ENCODE data around the gene LRRK1. TPM values are rescaled to one million over a fixed set of nuclear protein-coding genes. Genes with fewer than 3 reads are reported as not detected.

The LRRK1 gene
- polyA plus RNA-seq, 1 of the 3 experiments (the other 2 are of a cell fraction), result 6.9 TPM

GRCh38 chr15:100909565-100909964 lies 9.6 kb upstream of the LRRK1 start:
- Histone ChIP-seq H3K4me3 (ENCODE audit: low read depth in 2 of 2, low read length in 1 of 2) (no peak overlapping the region), H3K9me2 (no peaks in the 10 kb centered on the region), H3K27me3 (ENCODE audit: insufficient read depth) (no peaks in the 10 kb centered on the region), H3K9ac (no peak overlapping the region), H2AFZ (ENCODE audit: low read depth) (no peak overlapping the region), H3K79me2 (ENCODE audit: insufficient read depth) (no peaks in the 10 kb centered on the region), H3K27ac (ENCODE audit: low read depth in 2 of 2, low read length in 1 of 2) (no peak overlapping the region), H3K9me3 (peaks cover 5% of the 10 kb centered on the region), H3K4me2 (no peak overlapping the region), H4K20me1 (ENCODE audit: insufficient read depth) (no peaks in the 10 kb centered on the region), H3F3A (replicated peaks; ENCODE audit: insufficient read depth) (no peaks in the 10 kb centered on the region), H3K4me1 (ENCODE audit: control insufficient read depth in 1 of 2, insufficient read depth in 2 of 2, low read depth in 1 of 2, low read length in 1 of 2) (peaks cover 0 to 2% of the 10 kb centered on the region in 2 experiments; a peak in 1 of 4 replicates), H3K36me3 (replicated peaks in 1 of 2; ENCODE audit: control insufficient read depth in 1 of 2, insufficient read depth in 2 of 2, low read length in 1 of 2) (peaks cover 2 to 6% of the 10 kb centered on the region in 2 experiments)
- no peak for DNase-seq
- POLR2A ChIA-PET, result no interaction called here
- TF ChIP-seq MXI1 (IDR thresholded peaks at IDR 0.05; ENCODE audit: low read depth, low read length), result no peak
- no peak for TF ChIP-seq PBX3 (IDR thresholded peaks at IDR 0.05)
- no peak for TF ChIP-seq RXRA (IDR thresholded peaks at IDR 0.05; ENCODE audit: borderline replicate concordance, low read depth)
- no peak for TF ChIP-seq NFIC (IDR thresholded peaks at IDR 0.05; ENCODE audit: borderline replicate concordance)
- TF ChIP-seq, protein P1, sequence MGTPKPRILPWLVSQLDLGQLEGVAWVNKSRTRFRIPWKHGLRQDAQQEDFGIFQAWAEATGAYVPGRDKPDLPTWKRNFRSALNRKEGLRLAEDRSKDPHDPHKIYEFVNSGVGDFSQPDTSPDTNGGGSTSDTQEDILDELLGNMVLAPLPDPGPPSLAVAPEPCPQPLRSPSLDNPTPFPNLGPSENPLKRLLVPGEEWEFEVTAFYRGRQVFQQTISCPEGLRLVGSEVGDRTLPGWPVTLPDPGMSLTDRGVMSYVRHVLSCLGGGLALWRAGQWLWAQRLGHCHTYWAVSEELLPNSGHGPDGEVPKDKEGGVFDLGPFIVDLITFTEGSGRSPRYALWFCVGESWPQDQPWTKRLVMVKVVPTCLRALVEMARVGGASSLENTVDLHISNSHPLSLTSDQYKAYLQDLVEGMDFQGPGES (IDR thresholded peaks at IDR 0.05; ENCODE audit: low read depth, low read length), result no peak
- TF ChIP-seq EZH2phosphoT487 (IDR thresholded peaks at IDR 0.05; ENCODE audit: borderline replicate concordance, low read depth), result no peak
- TF ChIP-seq POLR2AphosphoS5 (IDR thresholded peaks at IDR 0.05; ENCODE audit: low read depth, low read length), result no peak
- no peak for TF ChIP-seq FOXM1 (IDR thresholded peaks at IDR 0.05; ENCODE audit: low read depth)
- no peak for TF ChIP-seq EP300 (IDR thresholded peaks at IDR 0.05; ENCODE audit: borderline replicate concordance in 1 of 2, low read depth in 1 of 2, low read length in 1 of 2)
- TF ChIP-seq, protein P2, sequence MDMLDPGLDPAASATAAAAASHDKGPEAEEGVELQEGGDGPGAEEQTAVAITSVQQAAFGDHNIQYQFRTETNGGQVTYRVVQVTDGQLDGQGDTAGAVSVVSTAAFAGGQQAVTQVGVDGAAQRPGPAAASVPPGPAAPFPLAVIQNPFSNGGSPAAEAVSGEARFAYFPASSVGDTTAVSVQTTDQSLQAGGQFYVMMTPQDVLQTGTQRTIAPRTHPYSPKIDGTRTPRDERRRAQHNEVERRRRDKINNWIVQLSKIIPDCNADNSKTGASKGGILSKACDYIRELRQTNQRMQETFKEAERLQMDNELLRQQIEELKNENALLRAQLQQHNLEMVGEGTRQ (IDR thresholded peaks at IDR 0.05; ENCODE audit: borderline replicate concordance, low read depth, low read length), result no peak
- TF ChIP-seq REST (IDR thresholded peaks at IDR 0.05; ENCODE audit: low read depth, low read length), result no peak
- TF ChIP-seq MEF2A (IDR thresholded peaks at IDR 0.05; ENCODE audit: borderline replicate concordance, low read depth), result no peak
- no peak for TF ChIP-seq ZBTB33 (IDR thresholded peaks at IDR 0.05; ENCODE audit: borderline replicate concordance, low read depth)
- no peak for TF ChIP-seq RCOR1 (IDR thresholded peaks at IDR 0.05; ENCODE audit: low read length)
- no peak for TF ChIP-seq FOSL2 (IDR thresholded peaks at IDR 0.05; ENCODE audit: borderline replicate concordance, low read depth)
- no peak for TF ChIP-seq CHD2 (IDR thresholded peaks at IDR 0.05; ENCODE audit: low read length, partially characterized antibody)
- no peak for TF ChIP-seq TAF1 (IDR thresholded peaks at IDR 0.05; ENCODE audit: borderline replicate concordance, low read depth, low read length)
- TF ChIP-seq GATA2 (CRISPR knock-in tag; IDR thresholded peaks at IDR 0.05), result no peak
- 94% methylated on average over 4 of the region's 4 CpGs for WGBS (ENCODE audit: low lambda C conversion rate)
- CTCF ChIA-PET, result interaction anchor here (3.0 kb wide), 1 partner anchor 98 kb away, joined by 9 read pairs; no protein-coding TSS in a partner anchor
